GM12801 (cell line): Measurements from ENCODE around the gene ZSWIM5.

Experiments
- TF ChIP-seq, protein P1 (sequence below): IDR thresholded peaks from one replicate; pipeline ENCODE4 v1.5.1; 2011; ENCODE audit warnings: control low read depth; ENCODE audit not compliant: insufficient read length; ENCODE audit errors: extremely low read depth

ZSWIM5 gene

DNA sequence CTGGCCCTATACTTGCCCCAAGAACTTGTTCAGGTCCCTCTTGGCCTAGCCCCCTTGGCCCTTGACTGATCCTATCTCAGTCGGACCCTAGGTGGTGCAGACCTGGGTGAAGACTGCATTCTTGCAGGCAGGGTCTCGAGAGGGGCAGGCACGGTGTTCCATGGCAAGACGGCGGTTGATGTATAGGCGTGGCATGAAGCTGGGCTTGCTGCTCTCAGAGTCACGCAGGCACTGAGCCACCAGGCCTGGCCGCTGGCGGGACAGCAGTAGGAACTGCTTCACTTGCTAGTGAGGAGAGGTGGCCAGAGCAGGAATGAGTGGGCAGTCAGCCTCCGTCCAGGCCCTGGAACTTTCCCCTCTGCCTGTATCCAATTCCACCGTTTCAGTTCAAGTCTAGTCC lies 199.1 kb downstream of the ZSWIM5 start:
- TF ChIP-seq, protein P1, sequence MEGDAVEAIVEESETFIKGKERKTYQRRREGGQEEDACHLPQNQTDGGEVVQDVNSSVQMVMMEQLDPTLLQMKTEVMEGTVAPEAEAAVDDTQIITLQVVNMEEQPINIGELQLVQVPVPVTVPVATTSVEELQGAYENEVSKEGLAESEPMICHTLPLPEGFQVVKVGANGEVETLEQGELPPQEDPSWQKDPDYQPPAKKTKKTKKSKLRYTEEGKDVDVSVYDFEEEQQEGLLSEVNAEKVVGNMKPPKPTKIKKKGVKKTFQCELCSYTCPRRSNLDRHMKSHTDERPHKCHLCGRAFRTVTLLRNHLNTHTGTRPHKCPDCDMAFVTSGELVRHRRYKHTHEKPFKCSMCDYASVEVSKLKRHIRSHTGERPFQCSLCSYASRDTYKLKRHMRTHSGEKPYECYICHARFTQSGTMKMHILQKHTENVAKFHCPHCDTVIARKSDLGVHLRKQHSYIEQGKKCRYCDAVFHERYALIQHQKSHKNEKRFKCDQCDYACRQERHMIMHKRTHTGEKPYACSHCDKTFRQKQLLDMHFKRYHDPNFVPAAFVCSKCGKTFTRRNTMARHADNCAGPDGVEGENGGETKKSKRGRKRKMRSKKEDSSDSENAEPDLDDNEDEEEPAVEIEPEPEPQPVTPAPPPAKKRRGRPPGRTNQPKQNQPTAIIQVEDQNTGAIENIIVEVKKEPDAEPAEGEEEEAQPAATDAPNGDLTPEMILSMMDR, result no peak

DNA sequence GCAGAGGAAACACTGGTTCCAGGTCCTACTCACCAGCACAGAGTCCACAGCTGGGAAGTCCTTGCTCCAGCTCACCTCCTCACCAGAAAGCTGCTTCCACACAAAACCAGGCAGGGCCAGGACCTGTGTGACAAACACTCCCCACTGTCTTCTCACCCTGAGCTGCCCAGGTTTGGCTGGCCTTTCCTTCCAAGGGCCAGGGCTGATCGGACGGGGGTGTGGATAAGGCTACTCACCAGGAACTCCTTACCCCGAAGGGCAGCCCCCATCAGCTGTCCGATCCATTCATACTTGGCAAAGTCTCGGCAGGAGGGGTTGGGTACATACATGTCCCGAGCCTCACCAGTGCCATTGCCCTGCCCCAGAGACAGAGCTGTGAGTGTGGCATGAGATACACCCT lies 200.6 kb downstream of the ZSWIM5 start:
- TF ChIP-seq, protein P1, result no peak

- TF ChIP-seq, protein P1, result no peak
Observed at GRCh38 chr1:45004281-45004920, 202.0 kb downstream of the ZSWIM5 start.

DNA sequence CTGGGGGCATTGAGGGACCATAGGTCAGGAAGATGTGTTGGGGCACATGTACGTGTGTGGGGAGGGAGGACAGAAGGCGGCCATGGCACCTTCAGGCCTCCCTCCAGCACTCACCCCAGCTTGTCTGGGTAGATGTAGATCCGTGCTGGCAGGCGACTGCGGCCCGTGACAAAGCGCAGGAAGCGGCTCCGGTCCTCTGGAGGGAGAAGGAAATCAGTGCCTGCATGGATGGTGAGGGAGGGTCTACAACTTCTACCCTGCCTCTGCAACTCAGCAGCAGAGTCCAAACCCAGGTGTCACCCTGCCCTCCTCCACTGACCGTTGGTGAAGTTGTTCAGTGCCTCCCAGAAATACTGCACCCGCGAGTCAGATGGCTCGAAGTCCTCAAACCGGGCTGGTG lies 202.7 kb downstream of the ZSWIM5 start:
- TF ChIP-seq, protein P1, result no peak

DNA sequence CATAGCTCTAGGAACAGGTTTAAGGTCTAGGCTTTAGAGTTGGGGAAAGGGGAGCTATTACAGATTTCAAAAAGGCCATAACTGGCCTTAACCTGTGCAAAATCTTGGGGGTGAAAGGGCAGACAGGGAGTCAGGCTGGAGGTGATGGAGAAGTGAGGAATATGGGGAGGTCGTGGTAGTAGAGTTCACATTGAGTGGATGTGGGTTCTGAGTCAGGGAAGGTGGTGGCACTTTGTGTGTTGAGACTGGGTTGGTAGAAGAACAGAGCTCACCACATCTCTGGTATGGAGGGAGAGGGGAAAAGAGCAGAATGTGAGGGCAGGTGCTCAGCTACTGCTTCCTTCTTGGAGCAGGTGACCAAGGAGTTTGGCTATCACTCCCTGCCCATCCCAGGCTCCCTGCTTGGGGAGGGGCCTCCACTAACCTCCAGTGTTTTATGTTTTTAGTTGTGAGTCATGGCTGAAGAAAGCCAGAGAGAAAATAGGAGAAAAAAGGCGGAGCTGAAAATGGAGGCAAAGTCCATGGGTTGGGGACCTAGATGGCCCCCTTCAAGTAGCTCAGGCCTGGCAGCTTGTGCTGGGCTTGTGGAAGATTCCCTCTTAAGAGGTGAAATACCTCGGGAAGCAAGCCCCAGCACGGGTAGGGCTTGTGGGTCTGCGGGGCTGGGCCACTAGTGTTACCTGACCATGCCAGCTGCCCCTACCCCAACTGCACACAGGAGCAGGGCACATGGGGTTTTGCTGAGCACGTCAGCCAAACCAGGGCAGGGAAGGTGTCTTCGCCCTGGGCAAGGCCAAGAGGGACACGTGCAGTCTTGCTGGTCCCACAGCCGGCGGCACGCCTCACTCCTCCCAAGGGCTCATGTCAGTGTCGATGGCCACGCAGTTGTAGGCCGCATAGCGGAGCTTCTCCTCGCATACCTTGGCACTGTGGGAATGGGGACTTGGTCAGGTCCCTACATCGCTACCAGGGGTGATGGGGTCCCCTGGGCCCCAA lies 203.5 kb downstream of the ZSWIM5 start:
- TF ChIP-seq, protein P1, result no peak

DNA sequence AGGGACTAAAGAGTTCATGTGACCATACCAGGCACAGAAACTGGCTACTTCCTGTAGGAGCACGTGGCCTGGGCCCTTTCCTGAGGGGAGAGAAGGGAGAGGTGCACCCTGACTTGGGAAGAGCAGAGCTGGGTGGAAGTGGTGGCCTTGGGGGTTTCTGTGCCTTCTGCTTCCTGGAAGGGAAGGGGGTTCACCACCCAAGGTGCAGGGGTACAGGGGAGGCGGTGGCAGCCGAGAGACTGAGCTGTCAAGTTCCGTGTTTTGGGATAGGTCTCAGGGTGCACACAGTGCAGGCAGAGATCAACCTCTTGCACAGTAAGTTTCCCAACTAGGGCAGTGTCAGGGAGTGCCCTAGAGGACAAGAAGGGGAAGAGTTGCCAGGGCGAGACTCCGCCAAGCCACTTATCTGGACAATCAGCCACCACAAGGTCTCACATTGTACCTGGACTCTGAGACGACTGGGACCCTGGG lies 205.4 kb downstream of the ZSWIM5 start:
- TF ChIP-seq, protein P1, result no peak

DNA sequence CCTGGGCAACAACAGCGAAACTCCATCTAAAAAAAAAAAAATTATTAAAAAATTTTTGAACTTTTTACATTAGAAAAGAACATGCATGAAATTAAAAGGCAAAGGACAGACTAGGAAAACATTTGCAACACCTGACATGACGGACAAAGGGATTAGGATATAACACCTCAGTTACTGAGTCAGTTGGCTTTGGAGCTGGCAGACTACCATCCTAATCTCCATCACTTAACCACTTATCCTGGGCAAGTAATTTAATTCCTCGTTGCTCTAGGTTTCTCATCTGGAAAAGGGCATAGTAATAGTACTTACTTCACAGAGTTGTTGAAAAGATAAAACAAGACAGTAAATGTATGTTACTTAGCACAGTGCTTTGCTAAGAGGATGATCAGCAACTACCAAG lies 207.2 kb downstream of the ZSWIM5 start:
- TF ChIP-seq, protein P1, result no peak
